Muscle layer of duodenum (tissue), 2 donors: ENCODE data around the gene BAIAP2L1.

Experiments used
- H3K27ac ChIP-seq: one replicate; pipeline ENCODE4 v1.7.0; 2013; ENCODE audit warnings: mild to moderate bottlenecking, low read length
- H3K27me3 ChIP-seq: one replicate; pipeline ENCODE4 v1.7.0; 2013; ENCODE audit warnings: low read depth, mild to moderate bottlenecking, control low read depth, low read length
- H3K36me3 ChIP-seq, 2 donors: one replicate each; pipeline ENCODE4 v1.7.0; 2013; ENCODE audit warnings: low read length in 2 of 2, control low read depth in 1 of 2, mild to moderate bottlenecking in 1 of 2; ENCODE audit not compliant: insufficient read depth in 2 of 2, control insufficient read depth in 1 of 2
- H3K4me1 ChIP-seq, 2 donors: one replicate each; pipeline ENCODE4 v1.7.0; 2013; ENCODE audit warnings: low read length in 2 of 2, mild to moderate bottlenecking in 2 of 2, control low read depth in 1 of 2, moderate library complexity in 1 of 2; ENCODE audit not compliant: insufficient read depth in 2 of 2, control insufficient read depth in 1 of 2
- H3K4me3 ChIP-seq, 2 donors: one replicate each; pipeline ENCODE4 v1.7.0; 2013; ENCODE audit warnings: low read length in 2 of 2, low read depth in 1 of 2, mild to moderate bottlenecking in 1 of 2
- H3K9me3 ChIP-seq, 2 donors: one replicate each; pipeline ENCODE4 v1.7.0; 2013; ENCODE audit warnings: low read length in 2 of 2, control low read depth in 1 of 2, mild to moderate bottlenecking in 1 of 2; ENCODE audit not compliant: control insufficient read depth in 1 of 2
- donor health status: healthy.

Gene BAIAP2L1

GRCh38 chr7:98254516-98254915 lies 146.4 kb downstream of the BAIAP2L1 start:
- Histone ChIP-seq H3K9me3 (no peaks in the 10 kb centered on the region), H3K27me3 (no peaks in the 10 kb centered on the region), H3K4me3 (no peak overlapping the region), H3K36me3 (peaks cover 0 to 13% of the 10 kb centered on the region in 2 donors), H3K27ac (no peak overlapping the region), H3K4me1 (peaks cover 11 to 28% of the 10 kb centered on the region in 2 donors)

GRCh38 chr7:98252425-98253054 lies 148.3 kb downstream of the BAIAP2L1 start:
- H3K4me1 ChIP-seq, result peaks cover 11 to 28% of the 10 kb centered on the region in 2 donors
- peak overlapping the region; percentile 76 for H3K27ac ChIP-seq
- H3K36me3 ChIP-seq, result peaks cover 0 to 10% of the 10 kb centered on the region in 2 donors
- H3K4me3 ChIP-seq, result peak overlapping the region; percentile 85 to 91
- no peaks in the 10 kb centered on the region for H3K9me3 ChIP-seq
- no peaks in the 10 kb centered on the region for H3K27me3 ChIP-seq

- Histone ChIP-seq H3K4me3 (peak within 1 kb of the TSS; percentile 85 to 91), H3K9me3 (no peaks in the 10 kb centered on the region), H3K36me3 (peaks cover 0 to 6% of the 10 kb centered on the region in 2 donors), H3K27me3 (no peaks in the 10 kb centered on the region), H3K4me1 (peaks cover 11 to 28% of the 10 kb centered on the region in 2 donors), H3K27ac (peak within 1 kb of the TSS; percentile 76)
These were observed 149.1 kb downstream of the BAIAP2L1 start, which contains the start of gene TECPR1 for GRCh38 chr7:98251601-98252424. Gene TECPR1 (minus strand): TSS chr7:98252232. CDS start chr7:98246146, 6,086 bp downstream.

- Histone ChIP-seq H3K27ac (peak overlapping the region; percentile 10), H3K4me3 (peak overlapping the region; percentile 85 to 91), H3K27me3 (no peaks in the 10 kb centered on the region), H3K4me1 (peaks cover 11 to 28% of the 10 kb centered on the region in 2 donors), H3K9me3 (no peaks in the 10 kb centered on the region), H3K36me3 (no peaks in the 10 kb centered on the region)
These were observed 149.7 kb downstream of the BAIAP2L1 start for GRCh38 chr7:98251231-98251600.

GRCh38 chr7:98250789-98251188 lies 150.1 kb downstream of the BAIAP2L1 start:
- Histone ChIP-seq H3K4me1 (peaks cover 11 to 28% of the 10 kb centered on the region in 2 donors), H3K36me3 (peaks cover 0 to 2% of the 10 kb centered on the region in 2 donors), H3K9me3 (no peaks in the 10 kb centered on the region), H3K4me3 (peak overlapping the region in 1 of 2 donors; percentile 85), H3K27ac (peak overlapping the region; percentile 10), H3K27me3 (no peaks in the 10 kb centered on the region)

- Histone ChIP-seq H3K9me3 (no peaks in the 10 kb centered on the region), H3K27ac (no peak overlapping the region), H3K4me1 (peaks cover 11 to 28% of the 10 kb centered on the region in 2 donors), H3K36me3 (peaks cover 0 to 19% of the 10 kb centered on the region in 2 donors), H3K27me3 (no peaks in the 10 kb centered on the region), H3K4me3 (no peak overlapping the region)
These were observed 151.8 kb downstream of the BAIAP2L1 start for GRCh38 chr7:98249106-98249505.

- Histone ChIP-seq H3K27ac (no peak overlapping the region), H3K36me3 (peaks cover 0 to 24% of the 10 kb centered on the region in 2 donors), H3K9me3 (no peaks in the 10 kb centered on the region), H3K4me1 (peaks cover 11 to 22% of the 10 kb centered on the region in 2 donors), H3K4me3 (no peak overlapping the region), H3K27me3 (no peaks in the 10 kb centered on the region)
These were observed 152.7 kb downstream of the BAIAP2L1 start for GRCh38 chr7:98248156-98248555.

GRCh38 chr7:98244871-98245270 lies 156.0 kb downstream of the BAIAP2L1 start:
- Histone ChIP-seq H3K4me1 (no peaks in the 10 kb centered on the region), H3K36me3 (peaks cover 0 to 41% of the 10 kb centered on the region in 2 donors), H3K4me3 (no peak overlapping the region), H3K27me3 (no peaks in the 10 kb centered on the region), H3K27ac (no peak overlapping the region), H3K9me3 (no peaks in the 10 kb centered on the region)

- H3K36me3 ChIP-seq, result peaks cover 8 to 49% of the 10 kb centered on the region in 2 donors
- H3K4me3 ChIP-seq, result no peak overlapping the region
- no peaks in the 10 kb centered on the region for H3K27me3 ChIP-seq
- H3K4me1 ChIP-seq, result no peaks in the 10 kb centered on the region
- H3K9me3 ChIP-seq, result no peaks in the 10 kb centered on the region
- no peak overlapping the region for H3K27ac ChIP-seq
These were observed 158.0 kb downstream of the BAIAP2L1 start for GRCh38 chr7:98242934-98243333.

GRCh38 chr7:98242342-98242741 lies 158.5 kb downstream of the BAIAP2L1 start:
- no peaks in the 10 kb centered on the region for H3K4me1 ChIP-seq
- H3K9me3 ChIP-seq, result no peaks in the 10 kb centered on the region
- H3K27me3 ChIP-seq, result no peaks in the 10 kb centered on the region
- H3K4me3 ChIP-seq, result no peak overlapping the region
- H3K36me3 ChIP-seq, result peaks cover 10 to 52% of the 10 kb centered on the region in 2 donors
- H3K27ac ChIP-seq, result no peak overlapping the region

- H3K9me3 ChIP-seq, result no peaks in the 10 kb centered on the region
- H3K4me1 ChIP-seq, result no peaks in the 10 kb centered on the region
- H3K27ac ChIP-seq, result no peak overlapping the region
- no peaks in the 10 kb centered on the region for H3K27me3 ChIP-seq
- peaks cover 10 to 55% of the 10 kb centered on the region in 2 donors for H3K36me3 ChIP-seq
- no peak overlapping the region for H3K4me3 ChIP-seq
These were observed 159.1 kb downstream of the BAIAP2L1 start for GRCh38 chr7:98241674-98242241.
